Adrenal gland (tissue), 12 donors: Measurements from ENCODE around the gene BIK. TPM values are rescaled to one million over a fixed set of nuclear protein-coding genes. Genes with fewer than 3 reads are reported as not detected.

Experiments used
- DNase-seq, 7 donors: peaks; one replicate each; pipeline ENCODE4 v3.0.0-alpha.2; 2019 to 2020
- H3K27ac ChIP-seq, 5 donors: fragments of 200-600 bp; sonication (generic) in 4 of 5; 1 replicate in 3 of 5; 2 replicates in 2 of 5; pipeline versions ENCODE4 v1.5.1 to v1.8.0; 2016 to 2020; ENCODE audit warnings: mild to moderate bottlenecking in 1 of 5
- H3K27me3 ChIP-seq: fragments of 200-600 bp; 2 replicates; pipeline ENCODE4 v1.8.0; 2021
- H3K36me3 ChIP-seq, 2 donors: fragments of 200-600 bp; replicated peaks in 1 of 2; 1 replicate in 1 of 2; 2 replicates in 1 of 2; pipeline versions ENCODE4 v1.5.1 to v1.8.0; 2018 to 2022
- H3K4me1 ChIP-seq, 2 donors: fragments of 200-600 bp; replicated peaks in 1 of 2; 1 replicate in 1 of 2; 2 replicates in 1 of 2; pipeline versions ENCODE4 v1.5.1 to v1.8.0; 2018 to 2021
- H3K4me3 ChIP-seq, 4 donors: fragments of 200-600 bp; sonication (generic) in 3 of 4; one replicate each; pipeline ENCODE4 v1.5.1; 2016 to 2018
- H3K9me3 ChIP-seq, 3 donors: fragments of 200-600 bp; sonication (generic) in 1 of 3; replicated peaks in 1 of 3; 1 replicate in 2 of 3; 2 replicates in 1 of 3; pipeline versions ENCODE4 v1.5.1 to v1.8.0; 2016 to 2021
- CTCF ChIP-seq, 6 experiments: fragments of 450-650 bp in 4 of 6; fragments of 200-600 bp in 2 of 6; sonication (generic) in 1 of 6; IDR thresholded peaks; 1 replicate in 5 of 6; 2 replicates in 1 of 6; pipeline versions ENCODE4 v1.5.1 to v1.8.0; 2016 to 2021; ENCODE audit warnings: antibody characterized with exemption in 6 of 6, mild to moderate bottlenecking in 2 of 6, moderate library complexity in 1 of 6
- POLR2A ChIP-seq, 2 donors: fragments of 450-650 bp; IDR thresholded peaks; one replicate each; pipeline ENCODE4 v1.6.1; 2017; ENCODE audit warnings: antibody characterized with exemption in 2 of 2, mild to moderate bottlenecking in 2 of 2, moderate library complexity in 1 of 2
- WGBS, 4 donors: extraction: QIAGEN DNeasy Blood & Tissue Kit in 2 of 4; methylation state at CpG; one replicate each; pipeline versions ENCODE4 v1.1.5 to v1.1.7; 2013 to 2017; 5-methylcytosine and 5-hydroxymethylcytosine counted together
- intact Hi-C, 2 donors: fragments of 100-400 bp; cut with DNase I; formaldehyde crosslinking; loops; one replicate each; pipeline versions ENCODE4 v1.14.1 to v1.15.0; 2022 to 2023
- polyA plus RNA-seq, 3 donors: library from polyadenylated mRNA; stranded (reverse); fragments of 200-250 nt in 2 of 3; fragments of 350-450 nt in 1 of 3; fragmentation: Illumina TruSeq in 1 of 3; extraction: RNeasy Lipid Tissue Mini Kit (QIAGEN cat#74804) in 1 of 3; gene quantifications; one replicate each; pipeline ENCODE4 v1.2.3, GENCODE V29; 2013 to 2014
- total RNA-seq, 9 donors: library from RNA; depleted of rRNA in 4 of 9; stranded (reverse); fragments of >200 nt in 4 of 9; fragments of 120-200 nt in 1 of 9; fragmentation: NEBNext Ultra II Directional in 1 of 9; extraction: Animal tissue kit (Norgen Biotek cat#: 25700) in 1 of 9; gene quantifications; one replicate each; pipeline versions ENCODE4 v1.1.0 to v1.2.4, GENCODE V29; 2013 to 2023
- donor health status: healthy with polysubstance abuse.
- donor health status: Bipolar disorder and iron deficiency.
- donor health status: DM: yes; HTN: yes; CAD: no.
- donor health status: DM: no; HTN: no; CAD: no.
- donor health status: DM: no; HTN: no; CAD: no.
- donor health status: DM: yes; HTN: yes; CAD: no.

The BIK gene
- total and polyA plus RNA-seq, 12 donors, result 1.7 to 7.4 (median 3.0) TPM; not detected in 1

GRCh38 chr22:43131773-43132501, 21.4 kb downstream of the BIK start:
- WGBS, 4 donors, result 79 to 89% (median 86%) methylated on average over 15 to 17 of the region's 17 CpGs
- Histone ChIP-seq H3K36me3 (peaks cover 0 to 34% of the 10 kb centered on the region in 2 donors), H3K4me1 (no peaks in the 10 kb centered on the region), H3K27me3 (no peaks in the 10 kb centered on the region), H3K9me3 (no peaks in the 10 kb centered on the region), H3K27ac (no peak overlapping the region), H3K4me3 (no peak overlapping the region)
- DNase-seq, result no peak
- TF ChIP-seq CTCF (IDR thresholded peaks at IDR 0.05) (no peak), POLR2A (IDR thresholded peaks at IDR 0.05) (no peak)
- intact Hi-C loops, result no loop called here

- Histone ChIP-seq H3K27ac (no peak overlapping the region), H3K27me3 (no peaks in the 10 kb centered on the region), H3K4me1 (no peaks in the 10 kb centered on the region), H3K36me3 (peaks cover 0 to 47% of the 10 kb centered on the region in 2 donors), H3K4me3 (no peak overlapping the region), H3K9me3 (no peaks in the 10 kb centered on the region)
- intact Hi-C loops, result no loop called here
- TF ChIP-seq CTCF (IDR thresholded peaks at IDR 0.05) (no peak), POLR2A (IDR thresholded peaks at IDR 0.05) (no peak)
- 80 to 94% (median 92%) methylated on average over 6 to 9 of the region's 9 CpGs for WGBS, 4 donors
- DNase-seq, result no peak
These were observed 22.9 kb downstream of the BIK start for GRCh38 chr22:43133401-43133800.

GRCh38 chr22:43134553-43134952, 24.0 kb downstream of the BIK start:
- intact Hi-C loops, result no loop called here

GRCh38 chr22:43135565-43135964, 25.0 kb downstream of the BIK start:
- no peak for DNase-seq
- Histone ChIP-seq H3K27ac (no peak overlapping the region), H3K9me3 (no peaks in the 10 kb centered on the region), H3K36me3 (peaks cover 0 to 69% of the 10 kb centered on the region in 2 donors), H3K4me3 (no peak overlapping the region), H3K4me1 (no peaks in the 10 kb centered on the region), H3K27me3 (no peaks in the 10 kb centered on the region)
- no peak for TF ChIP-seq POLR2A (IDR thresholded peaks at IDR 0.05)
- no peak for TF ChIP-seq CTCF (IDR thresholded peaks at IDR 0.05)
- 81 to 93% (median 89%) methylated on average over 3 to 5 of the region's 5 CpGs for WGBS, 4 donors
- intact Hi-C loops, result no loop called here

More at GRCh38 chr22:43134553-43134952, 24.0 kb downstream of the BIK start:
- H3K4me1 ChIP-seq, result no peaks in the 10 kb centered on the region
- no peaks in the 10 kb centered on the region for H3K9me3 ChIP-seq
- H3K27me3 ChIP-seq, result no peaks in the 10 kb centered on the region
- no peak for DNase-seq
- no peak overlapping the region for H3K27ac ChIP-seq
- H3K4me3 ChIP-seq, result no peak overlapping the region
- peaks cover 0 to 59% of the 10 kb centered on the region in 2 donors for H3K36me3 ChIP-seq
- TF ChIP-seq CTCF (IDR thresholded peaks at IDR 0.05), result no peak
- TF ChIP-seq POLR2A (IDR thresholded peaks at IDR 0.05), result no peak
- 97 to 100% (median 99%) methylated on average over 2 to 4 of the region's 4 CpGs for WGBS, 4 donors
